HG03565 (cell line): ENCODE measurements around the gene SLC12A6.
"Not testable (repeated sequence)": the region's sequence is repeated elsewhere in the genome, so short reads cannot be mapped to it uniquely, and the experiment has no call there.

Experiments
- ATAC-seq: cut with Tn5 transposase; IDR thresholded peaks from one replicate; pipeline ENCODE4 v1.9.1; 2021; ENCODE audit warnings: mild to moderate bottlenecking, moderate library complexity; ENCODE audit not compliant: unreplicated experiment

SLC12A6 gene

GRCh38 chr15:34337557-34338306 is at the start of gene SLC12A6:
Gene SLC12A6 (minus strand): TSS chr15:34337781. CDS start chr15:34336680, 1,101 bp downstream.
- ATAC-seq = peak; percentile 63

- ATAC-seq = not testable (repeated sequence)
Measured at GRCh38 chr15:34381829-34382521, 44.4 kb upstream of the SLC12A6 start.

DNA sequence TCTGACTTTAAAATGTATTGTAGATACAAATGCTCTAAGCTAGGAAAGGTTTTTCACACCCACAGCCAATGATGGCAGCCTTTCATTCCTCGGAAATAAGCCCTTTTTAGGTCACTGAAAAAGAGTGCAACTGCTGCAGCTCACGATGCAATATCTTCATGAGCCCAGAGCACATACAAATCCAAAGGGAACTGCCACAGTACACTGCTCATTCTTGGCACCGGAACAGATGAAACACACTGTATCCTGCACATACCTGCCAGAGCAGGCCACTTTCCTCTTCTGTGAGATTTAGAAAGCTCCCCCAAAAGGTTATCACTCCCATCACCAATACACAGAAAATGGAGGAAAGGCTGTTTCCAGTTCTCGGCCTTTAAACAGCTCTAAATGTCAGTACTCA is 42.9 kb upstream of the SLC12A6 start:
- not testable (repeated sequence) for ATAC-seq

- no peak for ATAC-seq
Measured at GRCh38 chr15:34376856-34377255, 39.3 kb upstream of the SLC12A6 start.

DNA sequence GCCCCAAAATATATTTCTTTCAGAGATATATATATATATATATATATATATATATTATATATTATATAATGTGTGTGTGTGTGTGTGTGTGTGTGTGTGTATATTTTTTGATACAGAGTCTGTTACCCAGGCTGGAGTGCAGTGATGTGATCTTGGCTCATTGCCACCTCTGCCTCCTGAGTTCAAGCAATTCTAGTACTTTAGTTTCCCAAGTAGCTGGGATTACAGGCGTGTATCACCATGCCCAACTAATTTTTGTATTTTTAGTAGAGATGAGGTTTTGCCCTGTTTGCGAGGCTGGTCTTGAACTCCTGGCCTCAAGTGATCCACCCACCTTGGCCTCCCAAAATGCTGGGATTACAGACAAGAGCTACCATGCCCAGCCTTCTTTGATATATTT is 38.0 kb upstream of the SLC12A6 start:
- not testable (repeated sequence) for ATAC-seq

GRCh38 chr15:34374816-34375215 is 37.2 kb upstream of the SLC12A6 start:
- ATAC-seq = no peak

DNA sequence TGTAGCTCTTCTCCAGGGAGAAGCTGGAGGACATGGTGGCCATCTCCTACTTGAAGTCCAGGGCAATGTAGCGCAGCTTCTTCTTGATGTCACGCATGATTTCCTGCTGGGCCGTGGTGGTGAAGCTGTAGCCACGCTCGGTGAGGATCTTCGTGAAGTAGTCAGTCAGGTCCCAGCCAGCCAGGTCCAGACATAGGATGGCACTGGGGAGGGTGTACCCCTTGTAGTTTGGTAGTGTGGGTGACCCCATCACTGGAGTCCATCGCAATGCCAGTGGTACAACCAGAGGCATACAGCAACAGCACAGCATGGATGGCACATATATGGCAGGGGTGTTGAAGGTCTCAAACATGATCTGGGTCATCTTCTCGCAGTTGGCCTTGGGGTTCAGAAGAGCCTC is 36.4 kb upstream of the SLC12A6 start:
- no peak for ATAC-seq

- ATAC-seq = no peak
Measured at GRCh38 chr15:34370643-34371042, 33.1 kb upstream of the SLC12A6 start.

GRCh38 chr15:34370129-34370528 is 32.5 kb upstream of the SLC12A6 start:
- ATAC-seq = no peak

GRCh38 chr15:34367101-34368081 is 29.8 kb upstream of the SLC12A6 start, which contains the start of gene LPCAT4:
Gene LPCAT4 (minus strand): TSS chr15:34367196. CDS start chr15:34367100, 96 bp downstream.
- ATAC-seq = peak; percentile 57

DNA sequence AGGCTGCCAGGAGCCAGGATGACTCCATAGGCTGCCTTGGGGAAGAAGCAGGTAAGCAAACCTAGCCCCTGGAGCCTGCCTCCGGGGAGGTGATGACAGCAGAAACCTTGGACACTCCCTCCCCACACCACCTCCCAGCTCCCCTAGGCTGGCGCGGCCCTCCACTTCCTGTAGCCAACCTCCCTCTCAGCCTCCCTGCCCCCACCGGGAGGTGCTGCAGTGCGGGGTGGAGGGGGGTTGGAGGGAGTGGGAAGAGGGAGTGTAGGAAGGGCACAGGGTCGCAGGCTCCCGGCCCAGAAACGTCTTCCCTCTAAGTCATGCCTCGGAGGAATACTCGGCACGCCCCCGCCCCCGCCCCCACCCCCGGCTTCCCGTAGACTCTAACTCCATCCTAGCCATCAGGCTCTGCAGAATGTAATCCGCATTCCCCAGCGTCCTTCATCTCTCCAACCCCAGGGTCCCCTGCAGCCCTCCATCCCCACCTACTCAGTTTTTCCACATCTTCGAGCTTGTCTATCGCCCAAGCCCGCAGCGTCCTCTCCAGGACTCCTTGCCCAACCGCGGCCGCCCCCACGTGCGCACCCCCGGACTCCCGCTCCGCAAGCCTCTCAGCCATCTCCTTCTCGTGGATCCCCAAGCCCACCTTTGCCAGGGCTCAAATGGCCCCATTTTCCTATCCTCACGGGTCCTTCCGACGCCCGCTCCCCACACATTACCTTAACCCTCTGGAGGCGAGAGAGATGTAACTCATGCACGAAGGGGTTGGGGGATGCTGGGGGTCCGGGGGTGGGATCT is 28.9 kb upstream of the SLC12A6 start:
- ATAC-seq = no peak

DNA sequence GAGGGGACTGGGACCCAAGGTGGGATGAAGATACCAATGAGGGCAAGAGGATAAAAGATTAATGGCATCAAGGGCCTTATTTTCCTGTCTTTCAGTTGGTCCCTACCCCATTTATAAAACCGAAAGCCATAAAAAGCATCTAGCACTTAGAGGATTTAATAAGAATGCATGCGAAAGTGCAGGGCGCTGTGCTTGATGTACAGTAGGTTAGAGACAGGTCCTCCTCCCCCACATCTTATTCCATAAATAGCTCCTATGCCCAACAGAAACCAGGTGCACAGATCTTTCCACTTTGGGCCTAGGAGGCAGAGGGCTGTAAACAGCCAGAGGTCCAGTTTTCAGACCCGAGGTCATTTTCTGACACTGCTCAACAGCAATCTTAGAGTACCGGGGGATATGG is 28.3 kb upstream of the SLC12A6 start:
- no peak for ATAC-seq

GRCh38 chr15:34365091-34365825 is 27.7 kb upstream of the SLC12A6 start:
- no peak for ATAC-seq

GRCh38 chr15:34364041-34364440 is 26.5 kb upstream of the SLC12A6 start:
- ATAC-seq = no peak

DNA sequence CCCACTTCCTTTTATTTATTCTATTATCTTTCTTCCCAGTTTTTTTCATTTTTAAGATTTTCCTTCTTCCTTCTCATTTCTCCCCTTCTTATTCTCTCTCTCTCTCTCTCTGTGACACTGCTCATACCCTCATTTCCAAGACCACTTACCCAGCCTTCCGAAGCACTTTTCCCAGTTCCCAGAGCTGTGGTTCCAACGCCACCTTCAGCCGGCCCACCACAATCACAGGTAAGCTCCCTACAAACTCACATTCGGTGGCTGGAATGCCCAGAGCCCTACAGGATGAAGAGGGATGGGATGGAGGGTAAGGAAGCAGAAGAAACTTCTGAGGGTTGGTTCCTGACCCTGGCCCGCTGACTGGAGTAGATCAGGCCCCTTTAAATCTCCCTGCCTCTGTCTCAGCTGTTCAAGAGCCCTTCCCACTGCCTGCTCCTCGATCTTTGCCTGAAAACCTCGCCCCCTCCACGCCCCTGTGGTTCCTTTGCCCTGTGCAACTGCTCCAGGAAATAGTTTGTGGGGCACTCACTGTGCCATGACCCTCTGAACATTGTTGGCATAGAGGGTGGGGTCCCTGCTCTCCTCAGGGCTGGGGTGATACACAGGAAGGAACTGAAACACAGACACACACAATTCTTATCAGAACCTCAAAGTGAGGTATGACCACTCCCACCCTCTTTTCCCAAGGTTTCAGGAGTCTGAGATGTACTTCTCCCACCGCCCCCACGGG is 24.6 kb upstream of the SLC12A6 start:
- no peak for ATAC-seq

DNA sequence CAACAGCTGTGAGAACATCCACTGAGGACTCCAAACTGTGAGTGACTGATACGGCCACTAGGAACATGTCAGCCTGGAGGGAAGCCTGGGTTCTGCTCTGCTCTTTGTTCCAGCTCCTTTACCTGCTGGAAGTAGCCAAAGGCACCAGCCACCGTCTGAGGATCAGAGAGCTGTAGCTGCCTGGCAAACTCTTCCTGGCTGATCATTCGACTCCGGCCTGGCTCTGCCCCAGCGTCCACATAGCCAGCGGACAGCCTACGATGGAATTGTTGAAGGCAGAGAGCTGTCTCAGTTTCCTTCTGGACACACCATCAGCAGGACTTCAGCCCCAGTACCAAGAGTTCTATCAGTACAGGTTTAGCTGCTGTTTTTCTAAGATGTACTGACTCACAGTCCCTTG is 23.7 kb upstream of the SLC12A6 start:
- ATAC-seq = no peak

DNA sequence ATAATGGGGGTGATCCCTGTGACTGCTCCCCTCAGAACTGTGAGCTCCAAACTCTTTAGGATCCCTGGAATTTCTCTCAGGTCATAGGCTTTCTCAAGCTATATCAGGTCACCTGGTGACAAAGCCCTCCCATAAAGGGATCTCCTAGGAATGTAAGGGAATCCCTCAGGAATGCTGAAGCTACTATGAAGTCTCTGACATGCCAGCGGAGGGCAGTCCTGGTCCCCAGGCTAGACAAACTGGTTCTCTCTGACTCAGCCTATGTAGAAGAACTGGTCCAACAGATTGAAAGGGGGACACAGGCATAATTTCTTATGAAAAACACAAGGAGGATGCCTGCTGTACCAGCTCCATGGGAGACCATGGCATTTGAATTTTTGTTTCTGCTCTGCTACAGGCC is 22.7 kb upstream of the SLC12A6 start:
- no peak for ATAC-seq

GRCh38 chr15:34359416-34359815 is 21.8 kb upstream of the SLC12A6 start:
- ATAC-seq = no peak

DNA sequence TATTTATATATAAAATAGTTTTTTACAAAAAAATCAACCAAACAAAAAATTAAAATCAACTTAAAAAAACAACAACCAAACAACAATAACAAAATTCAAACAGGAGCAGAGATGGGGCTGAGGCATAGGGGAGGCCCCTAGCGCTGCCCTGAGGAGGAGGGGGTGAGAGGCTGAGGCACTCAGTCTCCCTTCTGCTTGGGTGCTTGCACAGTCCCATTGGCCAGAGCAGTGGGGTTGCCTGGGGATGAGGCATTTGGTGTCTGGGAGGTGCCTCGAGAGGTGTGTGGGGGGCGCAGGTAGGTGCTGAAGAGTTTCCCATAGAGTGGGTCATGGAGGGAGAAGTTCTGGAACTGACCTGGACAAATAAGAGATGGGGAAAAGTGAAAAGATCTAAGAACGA is 21.4 kb upstream of the SLC12A6 start:
- ATAC-seq = no peak
